Neutrophil (primary cell): ENCODE measurements around the gene PARD3.

ENCODE experiments used
- H3K27ac ChIP-seq: fragments of 200-600 bp; sonication (generic); 2 replicates; pipeline ENCODE4 v1.5.1; 2016; ENCODE audit warnings: mild to moderate bottlenecking, moderate library complexity
- H3K27me3 ChIP-seq: fragments of 200-600 bp; sonication (generic); 2 replicates; pipeline ENCODE4 v1.6.0; 2016; ENCODE audit warnings: mild to moderate bottlenecking
- H3K36me3 ChIP-seq: fragments of 200-600 bp; sonication (generic); 2 replicates; pipeline ENCODE4 v1.5.1; 2017
- H3K4me1 ChIP-seq, 2 experiments: fragments of 200-600 bp in 1 of 2; sonication (generic) in 1 of 2; 1 replicate in 1 of 2; 2 replicates in 1 of 2; pipeline versions ENCODE4 v1.5.1 to v1.6.1; 2013 to 2016; ENCODE audit warnings: low read depth in 1 of 2, low read length in 1 of 2, mild to moderate bottlenecking in 1 of 2, moderate library complexity in 1 of 2; ENCODE audit not compliant: control insufficient read depth in 1 of 2, insufficient read depth in 1 of 2
- H3K4me3 ChIP-seq, 2 experiments: fragments of 200-600 bp in 1 of 2; sonication (generic) in 1 of 2; 1 replicate in 1 of 2; 2 replicates in 1 of 2; pipeline ENCODE4 v1.5.1; 2013 to 2016; ENCODE audit warnings: low read depth in 1 of 2, low read length in 1 of 2, mild to moderate bottlenecking in 1 of 2, moderate library complexity in 1 of 2
- H3K9me3 ChIP-seq: fragments of 200-600 bp; sonication (generic); 2 replicates; pipeline ENCODE4 v1.5.1; 2016
- TF ChIP-seq, protein P1 (sequence below): fragments of 200-600 bp; sonication (generic); IDR thresholded peaks from 2 replicates; pipeline ENCODE4 v1.5.1; 2016; ENCODE audit warnings: antibody characterized with exemption

PARD3 gene

DNA sequence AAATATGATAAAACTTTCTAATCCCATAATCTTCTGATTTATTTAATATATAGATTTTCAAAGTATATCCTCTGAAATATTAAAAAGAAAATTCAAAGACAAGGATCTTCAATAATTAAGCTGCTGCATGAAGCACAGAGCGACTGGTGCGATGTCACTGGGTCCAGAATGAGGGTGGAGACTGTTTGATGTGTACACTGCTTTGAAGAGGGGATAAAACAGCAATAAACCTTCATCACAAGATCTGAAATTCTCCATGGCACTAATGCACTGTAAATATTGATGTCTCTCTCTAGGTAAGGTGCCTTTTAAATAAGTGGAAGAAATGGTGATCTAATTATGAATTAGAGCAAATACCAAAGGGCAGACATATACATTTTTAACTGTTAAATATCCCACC, 337.8 kb downstream of the PARD3 start:
- TF ChIP-seq, protein P1, sequence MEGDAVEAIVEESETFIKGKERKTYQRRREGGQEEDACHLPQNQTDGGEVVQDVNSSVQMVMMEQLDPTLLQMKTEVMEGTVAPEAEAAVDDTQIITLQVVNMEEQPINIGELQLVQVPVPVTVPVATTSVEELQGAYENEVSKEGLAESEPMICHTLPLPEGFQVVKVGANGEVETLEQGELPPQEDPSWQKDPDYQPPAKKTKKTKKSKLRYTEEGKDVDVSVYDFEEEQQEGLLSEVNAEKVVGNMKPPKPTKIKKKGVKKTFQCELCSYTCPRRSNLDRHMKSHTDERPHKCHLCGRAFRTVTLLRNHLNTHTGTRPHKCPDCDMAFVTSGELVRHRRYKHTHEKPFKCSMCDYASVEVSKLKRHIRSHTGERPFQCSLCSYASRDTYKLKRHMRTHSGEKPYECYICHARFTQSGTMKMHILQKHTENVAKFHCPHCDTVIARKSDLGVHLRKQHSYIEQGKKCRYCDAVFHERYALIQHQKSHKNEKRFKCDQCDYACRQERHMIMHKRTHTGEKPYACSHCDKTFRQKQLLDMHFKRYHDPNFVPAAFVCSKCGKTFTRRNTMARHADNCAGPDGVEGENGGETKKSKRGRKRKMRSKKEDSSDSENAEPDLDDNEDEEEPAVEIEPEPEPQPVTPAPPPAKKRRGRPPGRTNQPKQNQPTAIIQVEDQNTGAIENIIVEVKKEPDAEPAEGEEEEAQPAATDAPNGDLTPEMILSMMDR: no peak
- Histone ChIP-seq H3K27me3 (no peaks in the 10 kb centered on the region), H3K4me1 (no peaks in the 10 kb centered on the region), H3K36me3 (no peaks in the 10 kb centered on the region), H3K4me3 (no peak overlapping the region), H3K9me3 (no peaks in the 10 kb centered on the region), H3K27ac (no peak overlapping the region)

DNA sequence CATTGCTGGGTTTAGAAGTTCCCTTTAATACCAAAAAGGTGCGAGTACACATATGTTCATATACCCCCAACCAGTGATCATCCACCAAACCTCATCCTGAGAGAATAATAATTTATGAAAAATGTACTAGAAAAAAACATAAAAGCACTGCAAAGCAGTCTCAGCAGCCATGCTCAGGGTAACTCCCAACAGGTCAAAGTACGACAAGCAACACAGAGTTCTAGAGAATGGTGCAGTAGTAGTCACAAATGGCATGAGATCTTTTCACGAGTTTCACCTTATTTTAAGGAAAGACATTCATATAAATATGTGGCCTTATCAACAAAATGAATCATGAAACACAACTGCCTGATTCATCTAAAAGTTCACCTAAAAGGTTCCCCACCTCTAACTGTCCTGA, 338.5 kb downstream of the PARD3 start:
- no peaks in the 10 kb centered on the region for H3K27me3 ChIP-seq
- H3K36me3 ChIP-seq: no peaks in the 10 kb centered on the region
- H3K4me1 ChIP-seq: no peaks in the 10 kb centered on the region
- H3K4me3 ChIP-seq: no peak overlapping the region
- H3K9me3 ChIP-seq: no peaks in the 10 kb centered on the region
- TF ChIP-seq, protein P1: no peak
- no peak overlapping the region for H3K27ac ChIP-seq

DNA sequence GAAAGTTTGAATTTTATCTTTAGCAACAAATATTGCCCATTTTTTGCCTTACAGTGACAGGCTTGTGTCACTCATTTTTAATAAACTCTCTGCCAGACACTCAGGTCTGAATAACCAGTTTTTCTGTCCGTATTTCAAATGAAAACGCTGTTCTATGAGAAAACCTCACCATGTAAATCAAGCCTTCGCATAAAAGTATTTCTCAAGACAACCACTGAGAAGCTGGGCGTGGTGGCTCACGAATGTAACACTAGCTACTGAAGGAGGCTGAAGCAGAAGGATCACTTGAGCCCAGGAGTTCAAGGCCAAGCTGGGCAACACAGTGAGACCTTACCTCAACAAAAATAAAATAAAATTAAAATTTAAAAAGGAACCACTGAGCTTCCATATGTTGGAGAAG, 339.3 kb downstream of the PARD3 start:
- Histone ChIP-seq H3K4me1 (no peaks in the 10 kb centered on the region), H3K27ac (no peak overlapping the region), H3K27me3 (no peaks in the 10 kb centered on the region), H3K4me3 (no peak overlapping the region), H3K36me3 (no peaks in the 10 kb centered on the region), H3K9me3 (no peaks in the 10 kb centered on the region)
- TF ChIP-seq, protein P1: no peak

DNA sequence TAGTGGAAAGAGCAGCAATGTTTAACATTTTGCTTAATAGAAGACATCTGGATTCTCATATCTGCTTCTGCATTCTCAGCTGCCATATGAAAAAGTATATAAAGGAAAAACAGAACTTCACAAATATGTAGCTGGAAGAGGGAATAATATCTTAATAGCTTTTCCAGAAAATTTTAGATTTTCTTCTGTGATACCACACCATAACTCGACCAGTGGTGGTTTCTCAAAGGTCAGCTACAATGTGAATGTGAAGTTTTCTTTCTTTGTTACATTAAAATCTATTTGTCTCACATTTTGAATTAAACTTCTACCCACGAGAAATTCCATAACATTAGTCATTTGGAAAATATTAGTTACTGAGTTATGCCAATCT, 339.8 kb downstream of the PARD3 start:
- TF ChIP-seq, protein P1: no peak
- Histone ChIP-seq H3K27me3 (no peaks in the 10 kb centered on the region), H3K4me3 (no peak overlapping the region), H3K36me3 (no peaks in the 10 kb centered on the region), H3K4me1 (no peaks in the 10 kb centered on the region), H3K9me3 (no peaks in the 10 kb centered on the region), H3K27ac (no peak overlapping the region)

DNA sequence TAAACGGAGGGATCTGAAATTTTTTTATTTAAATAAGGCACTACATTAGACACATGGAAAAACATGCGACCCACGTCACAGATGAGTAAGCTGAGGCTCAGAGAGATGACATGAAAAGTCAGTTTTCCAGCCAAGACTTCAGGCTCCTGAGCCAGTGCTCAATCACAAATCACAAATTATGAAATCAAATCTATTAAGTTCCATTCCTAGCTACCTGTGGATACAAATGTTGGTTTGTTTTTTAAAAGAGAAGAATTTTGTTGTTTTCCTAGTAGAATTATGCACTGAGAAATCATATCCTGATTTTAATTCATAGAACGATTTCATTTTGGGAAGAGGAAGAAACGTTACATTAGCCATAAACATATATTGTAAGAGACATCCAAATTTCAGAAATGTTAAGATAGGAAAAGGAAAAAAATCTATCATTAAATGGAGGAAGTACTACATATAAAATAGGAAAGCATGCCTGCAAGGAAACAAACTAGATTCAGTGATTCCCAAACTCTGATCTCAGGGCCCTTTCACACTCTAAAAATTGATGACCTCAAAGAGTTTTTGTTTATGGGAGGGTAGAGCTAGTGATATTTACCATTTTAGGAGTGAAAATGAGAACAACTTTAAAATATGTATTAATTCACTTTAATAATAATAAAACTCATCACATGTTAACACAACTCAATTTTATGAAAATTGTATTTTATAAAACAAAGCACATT, 340.4 kb downstream of the PARD3 start:
- TF ChIP-seq, protein P1: no peak
- Histone ChIP-seq H3K9me3 (no peaks in the 10 kb centered on the region), H3K27me3 (no peaks in the 10 kb centered on the region), H3K36me3 (no peaks in the 10 kb centered on the region), H3K4me1 (no peaks in the 10 kb centered on the region), H3K27ac (no peak overlapping the region), H3K4me3 (no peak overlapping the region)
